GM03348 (cell line): ENCODE measurements around the gene WIPI1.
"Not testable (repeated sequence)": the region's sequence is repeated elsewhere in the genome, so short reads cannot be mapped to it uniquely, and the experiment has no call there.

Experiments
- DNase-seq: peaks from one replicate; pipeline ENCODE4 v3.0.0; 2012; ENCODE audit warnings: low spot score

Gene WIPI1, protein sequence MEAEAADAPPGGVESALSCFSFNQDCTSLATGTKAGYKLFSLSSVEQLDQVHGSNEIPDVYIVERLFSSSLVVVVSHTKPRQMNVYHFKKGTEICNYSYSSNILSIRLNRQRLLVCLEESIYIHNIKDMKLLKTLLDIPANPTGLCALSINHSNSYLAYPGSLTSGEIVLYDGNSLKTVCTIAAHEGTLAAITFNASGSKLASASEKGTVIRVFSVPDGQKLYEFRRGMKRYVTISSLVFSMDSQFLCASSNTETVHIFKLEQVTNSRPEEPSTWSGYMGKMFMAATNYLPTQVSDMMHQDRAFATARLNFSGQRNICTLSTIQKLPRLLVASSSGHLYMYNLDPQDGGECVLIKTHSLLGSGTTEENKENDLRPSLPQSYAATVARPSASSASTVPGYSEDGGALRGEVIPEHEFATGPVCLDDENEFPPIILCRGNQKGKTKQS

DNA sequence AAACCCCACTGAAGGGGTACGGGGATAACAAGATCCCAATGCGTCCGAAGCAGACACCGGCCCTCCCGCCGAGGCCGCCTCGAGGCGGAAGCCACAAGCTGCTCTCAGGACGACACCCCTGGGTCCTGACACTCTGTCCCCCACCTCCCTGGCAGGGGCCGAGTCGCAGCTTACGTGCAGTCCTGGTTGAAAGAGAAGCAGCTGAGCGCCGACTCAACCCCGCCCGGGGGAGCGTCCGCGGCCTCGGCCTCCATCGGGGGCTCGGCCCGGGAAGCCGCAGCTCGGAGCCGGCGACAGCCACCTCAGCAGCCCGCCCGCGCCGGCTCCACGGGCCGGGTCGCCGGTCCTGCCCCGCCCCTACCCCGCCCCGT lies at the start of gene WIPI1:
Gene WIPI1 (minus strand): TSS at position 329 of the 371 bp plus-strand sequence. CDS start 75 bp downstream, at position 254.
- DNase-seq: no peak

DNA sequence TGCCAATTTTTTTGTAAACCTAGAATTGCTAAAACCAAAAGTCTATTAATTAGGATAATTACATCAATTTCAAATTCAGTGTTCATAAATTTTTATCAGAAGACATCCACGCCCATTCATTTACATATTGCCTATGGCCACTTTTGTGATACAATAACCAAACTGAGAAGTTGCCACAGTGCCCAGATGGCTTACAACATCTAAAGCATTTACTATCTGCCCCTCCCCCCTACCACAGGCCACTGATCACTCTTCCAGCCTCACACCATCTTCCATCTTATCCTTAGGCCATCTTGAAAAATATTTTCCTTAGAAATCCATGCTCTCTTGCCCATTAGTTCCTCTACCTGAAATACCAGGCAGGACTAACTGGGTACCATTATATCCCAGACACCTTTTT lies 48.7 kb upstream of the WIPI1 start:
- no peak for DNase-seq

DNA sequence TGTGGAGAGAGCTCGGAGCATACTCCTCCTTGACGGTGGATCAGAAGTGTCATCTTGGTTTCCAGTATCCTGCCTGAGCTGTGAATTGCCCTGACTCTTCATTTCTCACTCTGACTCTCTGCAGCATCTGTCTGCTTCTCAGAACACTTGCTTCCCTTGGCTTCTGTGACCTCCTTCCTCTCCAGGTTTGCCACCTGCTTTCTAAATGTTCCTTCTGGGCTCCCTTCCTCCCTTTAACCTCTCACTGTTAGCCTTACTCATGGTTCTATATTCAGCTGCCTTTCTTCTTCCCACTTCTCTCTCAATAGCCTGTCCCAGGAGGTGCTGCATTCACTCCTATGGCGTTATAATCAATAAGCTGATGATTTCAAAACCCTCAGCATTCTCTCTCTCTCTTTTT lies 43.8 kb upstream of the WIPI1 start:
- DNase-seq: no peak

DNA sequence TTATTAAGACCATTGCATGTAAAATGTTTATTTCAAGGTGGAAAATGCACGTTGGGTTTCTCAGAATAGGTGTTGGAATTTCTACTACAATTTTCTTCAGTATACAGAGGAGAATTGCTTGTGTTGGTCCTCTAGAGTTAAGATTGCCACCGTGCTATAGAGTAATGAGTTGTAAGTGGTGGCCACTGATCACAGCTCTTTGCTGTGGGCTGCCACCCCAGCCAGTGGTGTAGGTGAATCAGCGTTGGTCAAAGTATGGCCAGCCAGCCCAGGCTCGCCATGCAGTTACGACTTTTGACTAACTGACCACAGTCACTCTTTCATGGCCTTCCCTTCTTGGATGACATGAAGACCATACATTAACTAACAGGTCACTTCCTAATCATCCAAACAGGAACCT lies 42.3 kb upstream of the WIPI1 start:
- no peak for DNase-seq

DNA sequence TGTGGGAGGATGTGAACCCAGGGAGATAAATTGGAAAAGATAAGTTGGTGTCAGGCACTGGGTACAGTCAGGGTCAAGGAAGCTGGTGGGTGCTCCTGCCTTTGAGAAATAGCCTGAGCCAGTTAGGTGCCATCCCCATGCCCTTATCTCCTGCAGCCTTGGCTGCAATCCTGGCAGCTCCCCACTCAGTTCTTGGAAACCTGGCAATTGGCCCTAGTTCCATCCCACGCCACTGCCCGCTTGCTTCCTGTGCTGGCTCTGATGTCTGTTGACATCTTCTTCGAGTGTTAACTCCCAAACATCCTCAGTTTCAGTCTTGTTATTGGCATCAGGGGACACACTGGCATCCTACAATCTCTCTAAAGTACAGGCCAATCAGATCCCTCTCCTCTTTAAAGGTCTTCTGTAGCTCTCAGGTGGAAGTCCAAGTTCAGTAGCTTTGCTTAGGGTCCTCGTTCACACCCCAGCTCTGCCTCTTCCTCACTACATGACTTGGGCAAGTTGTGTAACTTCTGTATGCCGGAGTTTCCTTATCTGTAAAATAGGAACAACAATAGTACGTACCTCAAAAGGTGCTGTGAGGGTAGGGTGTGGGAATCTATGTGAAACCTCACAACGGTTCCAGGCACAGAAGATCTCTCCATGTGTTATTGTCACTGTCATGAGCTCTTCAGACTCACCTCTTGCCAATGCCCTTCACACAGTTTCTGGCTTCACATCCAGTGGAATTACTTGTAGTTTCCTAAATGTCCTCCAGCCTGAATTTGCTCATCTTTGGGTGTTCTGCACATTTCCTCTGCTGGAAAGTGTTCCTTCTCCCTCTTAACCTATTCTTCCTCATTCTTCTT lies 41.4 kb upstream of the WIPI1 start:
- peak; percentile 11 for DNase-seq

DNA sequence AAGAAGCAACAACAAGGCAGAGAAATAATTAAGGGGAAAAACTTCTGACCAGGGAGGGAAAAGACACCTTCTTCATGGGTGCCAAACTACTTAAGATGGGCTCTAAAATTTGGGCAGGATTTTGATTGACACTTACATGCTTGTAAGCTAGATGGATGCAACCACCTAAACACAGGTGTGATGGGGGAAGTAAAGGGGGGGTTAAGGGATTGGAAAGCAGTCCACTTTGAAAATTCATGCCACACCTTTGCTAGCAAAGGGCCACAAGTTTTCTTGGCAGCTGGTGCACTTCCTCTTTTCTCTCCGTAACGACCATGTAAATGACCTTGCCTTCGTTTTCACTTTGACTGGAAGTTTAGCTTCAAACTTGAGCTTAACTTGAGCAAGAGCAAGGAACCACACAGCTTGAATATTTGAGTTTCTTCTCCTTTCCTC lies 40.6 kb upstream of the WIPI1 start:
- no peak for DNase-seq

DNA sequence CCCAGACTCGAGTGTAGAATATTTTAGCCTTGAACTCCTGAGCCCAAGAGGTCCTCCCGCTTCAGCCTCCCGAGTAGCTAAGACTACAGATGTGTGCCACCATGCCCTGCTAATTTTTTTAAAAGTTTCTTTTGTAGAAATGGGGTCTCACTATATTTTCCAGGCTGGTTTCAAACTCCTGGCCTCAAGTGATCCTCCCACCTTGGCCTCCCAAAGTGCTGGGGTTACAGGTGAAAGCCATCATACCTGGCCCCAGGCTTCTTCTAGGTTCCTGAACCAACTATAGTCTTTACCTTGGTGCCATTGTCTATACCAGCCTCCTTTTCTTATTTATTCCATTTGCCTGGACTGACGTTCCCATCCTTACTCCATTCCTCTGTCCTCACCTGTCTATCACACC lies 37.8 kb upstream of the WIPI1 start:
- no peak for DNase-seq

DNA sequence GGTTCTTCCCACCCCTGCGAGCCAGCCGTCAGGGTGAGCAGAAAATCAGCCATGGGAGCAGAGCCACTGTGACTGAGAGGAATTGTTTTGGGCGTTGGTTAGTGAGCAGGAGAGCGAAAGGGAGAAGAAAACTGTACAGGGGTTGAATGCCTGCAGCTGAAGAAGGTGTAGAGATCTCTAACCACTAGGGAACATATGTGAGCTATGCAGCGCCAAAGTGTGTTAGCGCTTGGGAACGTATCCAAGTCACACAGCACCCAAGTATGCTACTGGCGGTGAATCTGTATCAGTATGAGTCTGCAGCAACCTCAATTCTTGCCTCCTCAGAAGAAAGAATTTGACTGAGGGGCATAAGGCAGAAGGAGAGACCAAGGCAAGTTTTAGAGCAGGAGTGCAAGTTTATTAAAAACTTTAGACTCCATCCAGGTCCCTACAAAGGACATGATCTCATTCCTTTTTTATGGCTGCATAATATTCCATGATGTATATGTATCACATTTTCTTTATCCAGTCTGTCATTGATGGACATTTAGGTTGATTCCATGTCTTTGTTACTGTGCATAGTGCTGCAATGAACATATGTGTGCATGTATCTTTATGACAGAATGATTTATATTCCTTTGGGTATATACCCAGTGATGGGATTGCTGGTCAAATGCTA lies 35.2 kb upstream of the WIPI1 start:
- DNase-seq: not testable (repeated sequence)

DNA sequence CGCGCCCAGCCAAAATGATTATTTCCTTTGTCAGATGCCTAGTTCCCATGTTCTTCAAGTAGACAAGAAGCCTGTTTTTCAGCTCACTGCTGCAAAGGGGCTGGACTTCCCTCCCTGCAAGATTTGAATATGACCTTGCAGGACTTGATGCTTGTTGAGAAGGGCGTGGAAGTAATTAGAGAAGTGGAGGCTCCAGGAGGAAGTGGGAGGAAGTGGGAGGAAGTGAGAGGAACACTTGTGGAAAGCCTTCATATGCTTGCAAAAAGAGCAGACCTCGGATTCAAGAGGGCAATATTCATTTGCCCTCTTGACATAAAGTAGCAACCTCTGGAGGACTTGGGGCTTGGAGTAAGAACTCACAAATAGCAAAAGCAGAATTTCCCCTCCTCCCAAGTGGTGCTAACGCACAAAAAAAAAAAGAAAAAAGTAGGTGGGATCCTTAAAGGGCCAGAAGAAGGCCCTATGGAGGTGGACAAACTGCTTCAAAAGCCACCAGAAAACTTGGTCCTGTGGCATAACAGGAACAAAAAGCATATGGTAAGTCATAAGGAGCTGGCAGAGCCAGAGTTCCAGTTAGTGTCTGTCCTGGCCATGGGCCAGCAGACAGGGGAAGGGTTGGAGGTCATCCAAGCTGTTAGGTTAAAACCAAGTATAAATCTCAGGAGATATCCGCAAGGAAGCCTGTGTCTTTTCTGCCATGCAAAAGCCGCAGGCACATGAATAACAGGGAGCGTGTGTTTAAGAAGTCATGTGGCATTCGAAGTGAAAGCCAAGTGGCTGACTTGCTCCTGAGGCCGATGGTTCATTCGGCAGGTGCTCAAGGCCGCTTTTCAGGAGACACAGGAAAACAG lies 34.3 kb upstream of the WIPI1 start:
- no peak for DNase-seq

DNA sequence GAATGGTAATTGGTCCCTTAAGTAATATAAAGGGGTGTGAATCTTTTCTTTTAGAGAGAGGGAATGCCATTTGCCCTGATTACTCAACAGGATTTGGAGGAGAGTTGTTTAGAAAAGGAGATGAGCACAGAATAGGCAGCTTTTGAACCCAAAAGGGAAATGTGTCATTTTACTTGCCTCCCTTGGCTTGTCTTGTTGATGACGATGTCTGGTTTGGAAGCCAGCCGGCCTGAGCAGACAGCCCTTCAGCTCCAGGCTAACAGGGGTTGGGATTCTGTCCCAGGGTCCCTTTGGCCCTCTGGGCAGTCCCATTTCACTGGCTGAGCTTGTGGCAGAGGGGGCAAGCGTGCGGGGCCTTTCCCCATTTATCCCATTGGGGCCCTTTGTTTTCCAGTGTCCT lies 32.6 kb upstream of the WIPI1 start:
- no peak for DNase-seq

DNA sequence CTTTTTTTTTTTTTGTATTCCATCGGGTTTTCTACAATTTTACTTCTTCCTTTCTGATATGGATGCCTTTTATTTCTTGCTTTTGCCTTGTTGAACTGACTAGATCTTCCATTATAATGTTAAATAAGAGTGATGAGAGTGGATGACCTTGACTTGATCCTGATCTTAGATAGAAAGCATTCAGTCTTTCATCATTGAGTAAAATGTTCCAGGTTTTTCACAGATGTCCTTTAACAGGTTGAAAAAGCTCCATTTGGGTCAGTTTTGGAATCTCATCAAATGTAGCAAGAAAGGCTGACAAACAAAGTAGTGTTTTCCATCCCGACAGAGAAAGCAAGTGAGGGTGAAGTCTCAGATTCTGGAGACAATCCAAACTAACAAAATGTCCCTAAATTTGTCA lies 27.2 kb upstream of the WIPI1 start:
- DNase-seq: no peak

DNA sequence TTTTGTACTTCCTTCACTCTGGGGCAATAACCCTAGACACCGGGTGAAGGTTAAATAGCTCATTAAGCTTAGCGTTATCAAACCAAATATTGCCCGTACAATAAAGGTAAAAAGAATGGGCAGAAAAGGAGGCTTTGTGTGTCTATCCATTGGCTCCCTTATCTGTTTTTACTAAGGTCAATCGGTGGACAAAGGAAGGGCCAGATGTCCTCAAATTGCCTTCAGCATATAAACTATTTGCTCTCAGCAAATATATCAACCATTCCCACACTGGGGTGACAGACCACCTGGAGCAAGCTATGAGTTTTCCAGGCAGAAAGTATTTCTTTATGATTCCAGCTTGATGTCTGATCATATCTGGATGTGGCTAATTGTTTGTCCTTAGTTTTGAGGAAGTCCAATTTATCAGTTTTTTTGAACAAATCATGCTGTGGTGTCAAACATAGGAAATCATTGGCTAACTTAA lies 25.3 kb upstream of the WIPI1 start:
- no peak for DNase-seq

DNA sequence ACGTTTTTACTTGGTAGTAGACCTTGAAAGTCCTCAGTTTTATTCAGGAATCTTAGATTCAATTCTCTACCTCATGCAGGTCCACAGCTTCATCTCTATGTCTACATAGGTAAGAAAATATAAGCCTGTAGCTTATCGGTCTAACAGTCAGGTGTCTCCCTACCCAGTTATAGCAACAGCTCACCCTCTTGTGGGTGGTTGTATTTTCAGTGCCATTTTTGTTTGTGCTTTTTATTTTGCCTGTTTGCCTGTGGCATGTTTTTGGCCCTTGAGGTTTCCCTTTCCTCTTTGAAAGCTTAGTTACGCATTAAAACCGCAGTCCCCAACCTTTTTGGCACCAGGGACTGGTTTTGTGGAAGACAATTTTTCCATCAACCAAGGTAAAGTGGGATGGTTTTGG lies 23.6 kb upstream of the WIPI1 start:
- DNase-seq: no peak

DNA sequence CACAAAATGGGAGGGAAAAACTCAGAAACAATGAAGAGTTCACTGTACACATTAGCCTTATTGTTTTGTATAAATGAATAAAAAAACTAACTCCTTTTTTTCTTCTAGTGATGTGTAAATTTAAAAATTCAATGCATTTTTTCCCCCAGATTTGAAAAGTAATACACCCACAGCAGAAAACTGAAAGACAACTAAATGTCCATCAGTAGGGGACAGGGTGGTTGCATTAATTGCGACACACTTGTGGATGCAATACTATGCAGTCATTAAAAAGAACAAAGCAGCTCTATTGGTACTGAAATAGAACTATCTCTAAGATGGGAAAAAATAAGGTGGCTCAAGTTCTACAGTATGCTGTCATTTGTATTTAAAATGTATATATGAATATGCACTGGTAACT lies 13.7 kb upstream of the WIPI1 start:
- DNase-seq: no peak

DNA sequence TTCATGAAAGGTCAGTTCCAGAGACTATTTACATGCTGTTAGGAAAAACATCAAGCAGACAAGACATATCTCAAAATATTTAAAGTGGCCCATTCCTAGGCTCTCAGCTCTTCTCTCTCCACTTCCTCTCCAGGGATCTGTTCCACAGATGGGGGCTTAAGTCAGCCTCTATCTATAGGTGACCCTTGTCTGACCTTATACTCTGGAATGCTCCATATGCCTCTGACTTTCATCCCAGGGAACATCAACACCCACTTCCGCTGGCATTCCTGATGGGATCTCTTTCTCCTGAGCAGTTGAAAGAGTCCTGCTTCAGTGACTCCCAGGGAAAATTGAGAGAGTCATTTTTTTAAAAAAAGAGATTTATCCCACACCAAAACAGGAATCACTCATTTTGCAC lies 11.5 kb upstream of the WIPI1 start:
- no peak for DNase-seq

DNA sequence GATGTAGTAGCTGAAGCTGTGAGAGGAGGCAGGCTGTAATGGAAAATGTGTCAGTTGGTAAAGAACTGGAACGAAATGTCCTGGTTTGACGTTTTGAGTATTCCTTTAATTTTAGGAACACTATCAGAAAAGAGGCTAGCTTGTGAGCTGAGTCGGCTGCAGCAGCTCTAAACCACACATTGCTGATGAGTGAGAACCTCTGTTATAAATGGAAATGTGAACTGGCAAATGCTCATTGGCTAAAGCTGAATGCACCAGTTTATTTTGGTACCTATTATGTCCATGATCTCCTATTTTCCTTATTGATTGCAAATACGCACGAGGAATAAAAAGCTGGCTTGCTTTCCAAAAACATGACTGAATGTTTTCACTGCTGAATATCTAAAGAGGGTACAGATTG lies 11.0 kb upstream of the WIPI1 start:
- no peak for DNase-seq

DNA sequence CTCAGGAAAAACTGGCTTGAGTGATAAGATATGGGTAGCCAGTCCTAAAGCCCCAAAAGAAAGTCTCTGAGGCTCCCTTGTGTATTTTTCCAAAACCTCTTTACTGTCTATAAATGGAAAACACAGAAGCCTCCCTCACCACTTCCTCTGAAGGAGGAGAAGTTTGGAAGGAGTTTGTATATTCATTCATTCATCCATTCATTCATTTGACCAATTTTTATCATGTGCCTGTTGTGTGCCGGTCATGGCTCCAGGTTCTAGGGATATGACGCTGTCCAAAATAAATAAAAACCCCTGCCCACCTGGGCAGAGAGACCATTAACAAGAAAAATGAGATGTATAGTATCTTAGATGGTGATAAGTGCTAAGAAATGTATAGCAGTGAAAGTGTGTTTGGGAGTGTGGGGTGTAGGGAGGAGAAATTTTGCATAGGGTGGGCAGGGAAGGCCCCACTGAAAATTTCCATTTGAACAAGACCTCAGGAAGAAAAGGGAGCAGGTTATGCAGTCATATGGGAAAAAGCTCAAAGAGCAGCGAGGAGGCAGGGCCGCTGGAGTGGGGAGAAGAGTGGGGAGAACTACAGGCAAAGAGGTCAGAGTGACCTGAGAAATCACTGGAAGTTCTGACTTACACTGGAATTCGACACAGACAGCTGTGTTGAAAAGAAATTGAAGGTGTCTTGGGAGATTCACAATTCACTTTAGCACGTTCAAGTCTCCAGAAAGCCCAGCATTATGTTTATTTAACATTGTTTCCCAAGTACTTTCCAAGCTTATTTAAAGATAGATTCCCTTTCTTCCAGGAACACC lies 6.1 kb upstream of the WIPI1 start:
- no peak for DNase-seq

DNA sequence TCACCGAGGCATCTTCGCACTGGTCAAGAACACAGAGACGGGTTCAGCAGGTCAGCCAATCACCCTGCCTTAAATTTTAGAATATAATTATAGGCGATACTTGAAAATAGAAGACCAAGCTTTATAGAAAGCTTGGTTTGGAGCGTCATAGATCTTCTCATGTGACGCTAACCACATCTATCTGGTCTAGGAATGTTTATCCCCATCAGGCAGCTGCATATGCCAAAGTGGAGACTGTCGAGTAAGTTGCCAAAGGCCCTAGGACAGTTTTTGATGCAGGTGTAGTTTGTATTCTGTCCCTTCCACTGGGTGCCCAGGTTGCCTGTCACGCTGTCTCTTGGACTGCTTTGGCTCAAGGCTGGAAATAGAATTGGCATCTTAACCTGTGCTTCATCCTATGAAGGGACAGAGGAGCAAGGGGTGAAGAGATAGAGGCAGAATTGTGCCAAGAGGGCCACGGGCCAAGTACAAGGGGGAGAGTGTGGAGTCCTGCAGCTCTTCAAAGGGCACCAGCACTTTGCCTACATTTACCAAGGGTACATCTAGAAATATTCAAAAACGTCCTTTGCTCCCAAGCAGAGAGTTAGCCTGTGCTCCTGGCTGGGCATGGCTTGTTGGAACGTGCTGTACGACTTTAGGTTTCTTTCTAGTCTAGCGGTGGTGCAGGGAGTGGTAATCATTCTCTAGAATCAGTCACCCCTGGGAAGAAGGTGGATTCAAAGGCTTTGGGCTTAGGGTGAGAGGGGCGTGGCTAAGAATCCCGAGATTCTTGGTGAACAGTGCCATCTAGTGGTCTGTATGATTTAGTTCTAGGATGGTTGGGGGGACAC lies 5.3 kb upstream of the WIPI1 start:
- DNase-seq: peak; percentile 76

DNA sequence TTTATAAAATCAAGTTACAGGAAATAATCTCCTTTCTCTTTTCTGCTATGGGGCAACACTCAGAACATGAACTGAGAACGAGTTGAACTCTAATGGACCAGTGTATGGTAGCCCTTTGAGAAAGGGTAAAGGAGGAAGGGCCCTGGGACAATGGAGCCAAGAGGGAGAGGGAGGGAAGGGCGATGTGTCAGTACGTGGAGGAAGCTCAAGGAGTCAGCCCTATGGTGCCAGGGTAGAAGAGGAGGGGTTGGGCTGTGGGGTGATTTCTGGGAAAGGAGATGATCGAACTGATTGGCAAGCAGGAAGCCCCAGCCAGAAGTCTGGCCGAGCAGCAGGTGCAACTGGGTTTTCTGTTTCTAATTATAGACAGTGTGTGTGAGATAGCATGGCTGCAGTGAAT lies 4.3 kb upstream of the WIPI1 start:
- no peak for DNase-seq

DNA sequence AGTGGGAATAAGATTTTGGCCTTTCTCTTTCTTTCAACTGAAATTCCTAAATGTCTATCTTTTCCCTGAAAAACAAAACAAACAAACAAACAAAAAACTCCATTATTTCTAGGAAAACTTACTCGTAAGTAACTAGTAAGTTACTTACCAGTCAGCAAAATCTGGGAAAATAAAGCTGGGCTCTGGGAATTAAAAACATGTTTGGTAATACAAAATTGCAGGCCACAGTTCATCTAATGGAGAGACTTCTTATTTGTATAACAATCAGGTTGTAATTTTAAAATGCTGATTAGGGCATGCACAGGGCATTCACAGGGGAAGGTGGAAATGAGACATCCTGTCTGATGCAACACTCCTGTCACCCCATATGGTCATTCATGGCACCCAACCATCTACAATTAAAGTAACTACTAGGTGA lies 3.8 kb upstream of the WIPI1 start:
- DNase-seq: no peak
